Neutrophil (primary cell): ENCODE measurements around the gene COL1A1.

Source experiments
- H3K27ac ChIP-seq: fragments of 200-600 bp; sonication (generic); 2 replicates; pipeline ENCODE4 v1.5.1; 2016; ENCODE audit warnings: mild to moderate bottlenecking, moderate library complexity
- H3K27me3 ChIP-seq: fragments of 200-600 bp; sonication (generic); 2 replicates; pipeline ENCODE4 v1.6.0; 2016; ENCODE audit warnings: mild to moderate bottlenecking
- H3K36me3 ChIP-seq: fragments of 200-600 bp; sonication (generic); 2 replicates; pipeline ENCODE4 v1.5.1; 2017
- H3K4me1 ChIP-seq, 2 experiments: fragments of 200-600 bp in 1 of 2; sonication (generic) in 1 of 2; 1 replicate in 1 of 2; 2 replicates in 1 of 2; pipeline versions ENCODE4 v1.5.1 to v1.6.1; 2013 to 2016; ENCODE audit warnings: low read depth in 1 of 2, low read length in 1 of 2, mild to moderate bottlenecking in 1 of 2, moderate library complexity in 1 of 2; ENCODE audit not compliant: control insufficient read depth in 1 of 2, insufficient read depth in 1 of 2
- H3K4me3 ChIP-seq, 2 experiments: fragments of 200-600 bp in 1 of 2; sonication (generic) in 1 of 2; 1 replicate in 1 of 2; 2 replicates in 1 of 2; pipeline ENCODE4 v1.5.1; 2013 to 2016; ENCODE audit warnings: low read depth in 1 of 2, low read length in 1 of 2, mild to moderate bottlenecking in 1 of 2, moderate library complexity in 1 of 2
- H3K9me3 ChIP-seq: fragments of 200-600 bp; sonication (generic); 2 replicates; pipeline ENCODE4 v1.5.1; 2016
- TF ChIP-seq, protein P1 (sequence below): fragments of 200-600 bp; sonication (generic); IDR thresholded peaks from 2 replicates; pipeline ENCODE4 v1.5.1; 2016; ENCODE audit warnings: antibody characterized with exemption

The COL1A1 gene

DNA sequence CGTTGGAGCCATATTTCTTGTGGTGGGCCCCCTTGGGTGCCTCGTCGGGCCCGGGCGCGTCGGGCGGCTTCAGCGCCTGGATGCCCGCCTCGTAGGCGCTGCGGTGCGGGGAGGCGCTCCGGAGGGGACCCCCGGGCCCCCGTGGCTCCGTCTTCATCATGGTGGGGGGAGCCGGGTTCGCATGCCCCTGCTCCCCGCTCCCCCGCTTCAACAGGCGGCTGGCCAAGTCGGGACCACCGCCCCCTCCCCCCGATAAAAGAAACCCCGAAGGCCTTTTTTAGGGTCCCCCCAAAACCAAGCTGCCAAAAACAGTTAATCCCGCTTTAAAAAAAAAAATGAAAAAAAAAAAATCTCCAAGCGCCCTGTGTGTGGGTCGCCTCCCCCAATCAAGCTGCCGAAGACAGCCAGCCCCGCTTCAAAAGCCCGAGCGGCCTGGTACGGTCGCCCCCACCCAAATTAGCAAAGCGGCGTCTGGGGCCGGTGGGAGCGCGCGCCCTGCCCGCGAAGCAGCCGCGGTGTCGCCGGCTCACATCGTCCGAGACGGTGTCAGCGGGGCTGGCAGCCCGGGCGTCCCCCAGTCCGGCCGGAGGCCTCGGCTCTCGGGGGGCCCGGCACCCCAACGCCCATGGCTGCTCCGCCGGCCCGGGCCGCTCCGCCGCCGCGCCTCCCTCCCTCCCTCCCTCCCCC lies 50.9 kb downstream of the COL1A1 start, which contains the start of gene PPP1R9B:
Gene PPP1R9B, minus strand, starts transcription at position 324 of the 687 bp plus-strand sequence. Its CDS starts 164 bp downstream, at position 160.
- Histone ChIP-seq H3K9me3 (no peaks in the 10 kb centered on the region), H3K27me3 (no peaks in the 10 kb centered on the region), H3K4me1 (peaks cover 43 to 54% of the 10 kb centered on the region in 2 experiments), H3K36me3 (peaks cover 11% of the 10 kb centered on the region), H3K27ac (peak within 1 kb of the TSS; percentile 99), H3K4me3 (peak within 1 kb of the TSS; percentile 97 to 98)
- TF ChIP-seq, protein P1, sequence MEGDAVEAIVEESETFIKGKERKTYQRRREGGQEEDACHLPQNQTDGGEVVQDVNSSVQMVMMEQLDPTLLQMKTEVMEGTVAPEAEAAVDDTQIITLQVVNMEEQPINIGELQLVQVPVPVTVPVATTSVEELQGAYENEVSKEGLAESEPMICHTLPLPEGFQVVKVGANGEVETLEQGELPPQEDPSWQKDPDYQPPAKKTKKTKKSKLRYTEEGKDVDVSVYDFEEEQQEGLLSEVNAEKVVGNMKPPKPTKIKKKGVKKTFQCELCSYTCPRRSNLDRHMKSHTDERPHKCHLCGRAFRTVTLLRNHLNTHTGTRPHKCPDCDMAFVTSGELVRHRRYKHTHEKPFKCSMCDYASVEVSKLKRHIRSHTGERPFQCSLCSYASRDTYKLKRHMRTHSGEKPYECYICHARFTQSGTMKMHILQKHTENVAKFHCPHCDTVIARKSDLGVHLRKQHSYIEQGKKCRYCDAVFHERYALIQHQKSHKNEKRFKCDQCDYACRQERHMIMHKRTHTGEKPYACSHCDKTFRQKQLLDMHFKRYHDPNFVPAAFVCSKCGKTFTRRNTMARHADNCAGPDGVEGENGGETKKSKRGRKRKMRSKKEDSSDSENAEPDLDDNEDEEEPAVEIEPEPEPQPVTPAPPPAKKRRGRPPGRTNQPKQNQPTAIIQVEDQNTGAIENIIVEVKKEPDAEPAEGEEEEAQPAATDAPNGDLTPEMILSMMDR = no peak

DNA sequence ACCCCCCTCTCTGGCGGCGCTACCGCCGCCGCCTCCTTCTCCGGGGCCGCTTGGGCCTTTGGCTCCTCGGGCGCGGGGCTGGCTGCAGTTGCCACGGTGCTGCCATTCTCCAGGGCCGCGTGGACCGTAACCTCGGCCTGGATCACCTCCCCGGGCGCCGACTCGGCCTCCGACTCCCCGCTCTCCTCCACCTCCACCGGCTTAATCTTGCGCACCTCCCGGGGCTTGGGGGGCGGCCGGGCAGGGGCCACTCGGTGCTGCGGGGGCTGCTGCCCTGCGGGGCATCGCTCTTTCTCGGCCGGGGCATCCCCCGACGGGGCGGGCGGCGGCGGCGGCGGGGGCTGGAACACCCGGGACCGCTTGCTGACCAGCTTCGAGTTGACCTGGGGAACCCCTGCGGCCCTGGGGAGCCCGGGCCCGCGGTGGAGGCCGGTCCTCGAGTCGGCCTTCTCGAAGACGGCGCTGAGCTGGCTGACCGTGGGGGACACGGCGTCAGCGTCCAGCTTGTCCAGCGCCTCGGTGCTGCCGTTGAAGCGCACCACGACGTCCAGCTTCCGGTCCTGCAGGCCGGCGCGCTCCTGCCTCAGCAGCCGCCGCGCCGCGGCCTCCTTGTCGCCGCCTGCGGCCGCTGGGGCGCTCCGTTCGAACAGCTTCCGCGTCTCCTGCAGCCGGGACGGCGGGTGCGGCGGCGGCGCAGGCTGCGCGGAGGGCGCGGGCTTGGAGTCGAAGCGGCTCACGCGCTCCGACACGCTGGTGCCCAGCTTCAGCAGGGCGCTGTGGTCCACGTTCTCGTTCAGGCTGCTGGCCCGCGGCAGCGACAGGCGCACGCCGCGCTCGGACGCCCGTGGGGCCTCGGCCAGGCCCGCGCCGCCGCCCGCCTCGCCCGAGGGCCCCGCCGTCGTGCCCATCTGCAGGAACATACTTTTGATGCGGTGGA lies 51.7 kb downstream of the COL1A1 start:
- Histone ChIP-seq H3K27me3 (no peaks in the 10 kb centered on the region), H3K9me3 (no peaks in the 10 kb centered on the region), H3K4me3 (peak overlapping the region; percentile 97 to 98), H3K4me1 (peaks cover 46 to 59% of the 10 kb centered on the region in 2 experiments), H3K36me3 (peaks cover 19% of the 10 kb centered on the region), H3K27ac (peak overlapping the region; percentile 99)
- TF ChIP-seq, protein P1 = peak; percentile 66

DNA sequence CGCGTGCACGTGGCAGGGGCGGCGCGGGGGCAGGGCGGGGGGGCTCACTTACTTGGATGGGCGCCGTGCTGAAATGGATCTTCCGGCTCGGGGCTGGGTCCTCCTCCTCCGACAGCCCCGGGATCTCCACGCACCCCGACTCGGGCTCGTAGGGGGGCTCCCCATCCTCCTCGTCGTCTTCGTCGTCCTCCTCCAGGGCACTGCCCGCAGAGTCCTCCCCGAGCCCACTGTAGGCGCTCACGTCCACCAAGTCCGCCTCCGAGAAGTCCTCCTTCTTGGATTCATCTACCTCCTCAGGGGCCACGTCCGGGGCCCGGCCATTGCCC lies 52.4 kb downstream of the COL1A1 start:
- H3K4me3 ChIP-seq = peak overlapping the region; percentile 97 to 98
- H3K36me3 ChIP-seq = peaks cover 25% of the 10 kb centered on the region
- peak overlapping the region; percentile 99 for H3K27ac ChIP-seq
- H3K9me3 ChIP-seq = no peaks in the 10 kb centered on the region
- peaks cover 46 to 59% of the 10 kb centered on the region in 2 experiments for H3K4me1 ChIP-seq
- no peaks in the 10 kb centered on the region for H3K27me3 ChIP-seq
- TF ChIP-seq, protein P1 = no peak

DNA sequence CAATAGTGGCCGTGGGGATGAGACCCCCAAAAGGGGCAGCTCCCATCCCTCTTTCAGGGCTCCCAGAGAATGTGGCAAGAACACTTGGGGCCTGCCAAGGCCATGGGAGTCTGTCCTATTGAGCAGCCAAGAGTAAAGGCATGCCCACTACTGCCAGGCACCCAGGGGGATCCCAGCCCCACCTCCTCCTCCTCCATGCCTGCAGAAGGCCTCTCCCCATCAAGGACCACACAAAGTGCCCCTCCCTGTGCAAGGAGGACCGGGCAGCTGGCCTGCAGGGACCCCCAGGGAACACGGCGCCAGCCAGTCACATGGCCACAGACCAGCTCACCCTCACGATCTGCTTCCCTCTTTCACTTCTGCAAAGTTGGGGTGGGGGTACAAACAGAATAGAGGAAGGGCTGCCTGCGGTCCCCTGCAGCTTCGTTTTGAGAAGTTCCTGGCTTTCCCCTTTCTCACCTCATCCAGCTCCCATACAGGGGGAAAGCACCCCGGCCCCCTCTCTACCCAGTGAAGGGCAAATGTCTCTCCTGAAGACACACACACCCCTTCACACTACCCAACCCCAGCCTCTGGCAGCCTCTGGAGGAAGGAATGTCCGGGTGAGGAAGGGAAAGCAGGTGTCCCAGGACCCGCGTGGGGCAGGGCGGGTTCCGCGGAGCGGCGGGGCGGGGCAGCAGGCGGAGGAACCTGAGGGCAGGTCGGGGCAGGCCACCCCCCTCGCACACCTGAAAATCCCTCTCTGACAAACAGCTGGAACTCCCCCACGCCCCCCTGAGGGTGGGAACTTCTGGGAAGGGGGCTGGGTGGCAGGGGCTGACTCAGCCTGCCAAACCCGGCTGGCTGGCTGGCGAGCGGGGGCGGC lies 53.0 kb downstream of the COL1A1 start:
- Histone ChIP-seq H3K27me3 (no peaks in the 10 kb centered on the region), H3K36me3 (peaks cover 31% of the 10 kb centered on the region), H3K4me3 (peak overlapping the region; percentile 97 to 98), H3K27ac (peak overlapping the region; percentile 99), H3K4me1 (peaks cover 46 to 59% of the 10 kb centered on the region in 2 experiments), H3K9me3 (no peaks in the 10 kb centered on the region)
- TF ChIP-seq, protein P1 = peak; percentile 55

DNA sequence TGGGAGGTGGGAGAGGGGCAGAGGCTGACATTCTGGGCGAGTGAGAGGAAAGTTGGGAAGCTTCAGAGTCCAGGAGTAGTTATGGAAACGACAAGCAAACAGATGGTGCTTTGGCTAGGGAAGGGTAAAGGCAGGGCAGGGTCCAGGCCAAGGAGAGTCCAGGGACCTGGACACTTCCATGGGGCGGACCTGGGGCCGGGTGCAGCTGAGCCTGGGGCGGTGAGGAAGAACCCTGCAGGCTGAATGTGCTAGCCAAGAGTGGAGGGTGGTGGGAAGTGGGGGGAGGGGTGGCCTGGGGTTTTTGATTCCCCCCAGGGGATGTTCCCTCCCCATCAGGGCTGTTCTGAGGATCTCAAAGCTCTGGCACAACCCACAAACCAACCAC lies 53.6 kb downstream of the COL1A1 start:
- Histone ChIP-seq H3K36me3 (peaks cover 38% of the 10 kb centered on the region), H3K4me3 (peak overlapping the region; percentile 97 to 98), H3K9me3 (no peaks in the 10 kb centered on the region), H3K4me1 (peaks cover 47 to 61% of the 10 kb centered on the region in 2 experiments), H3K27ac (peak overlapping the region; percentile 99), H3K27me3 (no peaks in the 10 kb centered on the region)
- TF ChIP-seq, protein P1 = no peak
